CD4-positive, alpha-beta T cell treated with Interleukin-21 for 1 hour (primary cell): Measurements from ENCODE around the gene EDEM3.

Experiments used
- DNase-seq: peaks from one replicate; pipeline ENCODE4 v3.0.0-alpha.2; 2020

EDEM3 gene

GRCh38 chr1:184665360-184665759 lies 89.3 kb downstream of the EDEM3 start:
- DNase-seq = no peak

- DNase-seq = no peak
Measured at GRCh38 chr1:184664661-184665060, 90.0 kb downstream of the EDEM3 start.

- DNase-seq = peak; percentile 28
Measured at GRCh38 chr1:184664042-184664660, 90.5 kb downstream of the EDEM3 start.

DNA sequence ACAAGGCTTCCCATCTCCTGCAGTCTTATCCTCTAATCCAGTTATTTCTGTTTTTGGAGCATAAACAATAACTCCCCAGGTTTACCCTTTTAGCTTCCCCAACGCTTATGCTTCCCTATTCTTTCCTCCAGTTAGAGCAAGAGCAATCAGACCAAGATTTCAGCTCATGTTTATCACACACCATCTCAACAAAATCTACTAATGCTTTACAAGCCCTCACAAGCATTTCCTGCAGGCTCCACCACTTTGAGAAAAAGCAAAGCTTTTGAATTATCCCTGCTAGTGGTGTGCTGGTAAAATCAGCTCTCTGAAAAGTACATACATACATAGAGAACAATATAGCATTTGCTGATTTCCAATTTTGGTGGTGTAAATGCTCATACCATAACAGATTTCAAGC lies 92.9 kb downstream of the EDEM3 start:
- no peak for DNase-seq

DNA sequence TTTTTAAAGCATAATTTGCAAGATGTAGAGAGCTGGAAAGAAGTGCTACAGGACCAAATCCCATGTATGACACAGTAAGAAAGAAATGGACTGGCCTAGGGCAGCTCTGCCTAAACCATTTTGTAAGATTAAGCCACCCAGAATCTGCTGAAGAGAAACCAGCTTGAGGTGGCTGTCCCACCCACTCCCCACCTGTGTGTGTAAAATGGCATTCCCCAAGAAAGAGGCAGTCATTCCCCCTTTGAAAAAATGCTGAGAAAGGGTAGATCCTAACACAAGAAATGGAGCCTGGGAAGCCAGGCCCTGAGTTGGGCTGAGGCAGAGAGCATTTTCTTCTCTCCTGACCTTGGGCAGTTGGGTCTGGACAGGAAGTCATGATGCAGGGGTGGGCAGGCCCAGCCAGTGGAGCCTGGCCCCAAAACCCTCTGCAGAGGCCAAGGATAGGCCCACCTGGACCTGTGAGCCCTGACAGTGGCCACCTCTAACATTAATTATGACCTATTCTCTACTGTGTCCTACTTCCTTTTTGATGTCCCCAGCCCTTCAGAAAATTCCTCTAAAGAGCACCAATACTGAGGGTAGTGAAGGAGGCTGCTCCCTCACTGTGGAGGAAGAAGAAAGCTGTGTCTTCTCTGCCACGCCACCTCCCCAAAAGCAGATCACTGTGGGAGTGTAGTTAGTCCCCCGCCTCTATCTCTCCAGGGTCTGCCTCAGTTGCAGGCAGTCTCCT lies 94.0 kb downstream of the EDEM3 start:
- no peak for DNase-seq

GRCh38 chr1:184658055-184658454 lies 96.6 kb downstream of the EDEM3 start:
- no peak for DNase-seq

DNA sequence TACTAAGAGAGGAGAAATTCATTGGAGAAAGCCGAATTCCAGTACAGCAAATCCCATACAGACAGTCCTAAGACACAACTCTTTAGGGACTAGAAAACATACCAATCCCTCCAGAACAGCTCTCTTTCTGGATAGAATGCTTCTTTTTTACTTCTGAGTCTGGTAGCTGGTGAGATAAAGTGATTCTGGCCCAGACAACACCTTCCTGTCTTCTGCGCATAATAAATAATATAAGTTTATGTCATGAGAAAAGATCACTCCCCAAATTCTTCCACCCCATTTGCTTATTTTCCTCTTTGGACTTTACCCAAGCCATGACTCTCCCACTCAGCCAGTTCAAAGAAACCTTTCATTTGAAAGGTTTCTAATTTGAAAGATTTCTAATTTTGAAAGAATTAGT lies 98.4 kb downstream of the EDEM3 start:
- no peak for DNase-seq

- no peak for DNase-seq
Measured at GRCh38 chr1:184655185-184655584, 99.5 kb downstream of the EDEM3 start.

GRCh38 chr1:184650177-184650866 lies 104.3 kb downstream of the EDEM3 start:
- no peak for DNase-seq

GRCh38 chr1:184649451-184649888 lies 105.2 kb downstream of the EDEM3 start:
- DNase-seq = no peak

- no peak for DNase-seq
Measured at GRCh38 chr1:184648856-184649201, 105.8 kb downstream of the EDEM3 start.

DNA sequence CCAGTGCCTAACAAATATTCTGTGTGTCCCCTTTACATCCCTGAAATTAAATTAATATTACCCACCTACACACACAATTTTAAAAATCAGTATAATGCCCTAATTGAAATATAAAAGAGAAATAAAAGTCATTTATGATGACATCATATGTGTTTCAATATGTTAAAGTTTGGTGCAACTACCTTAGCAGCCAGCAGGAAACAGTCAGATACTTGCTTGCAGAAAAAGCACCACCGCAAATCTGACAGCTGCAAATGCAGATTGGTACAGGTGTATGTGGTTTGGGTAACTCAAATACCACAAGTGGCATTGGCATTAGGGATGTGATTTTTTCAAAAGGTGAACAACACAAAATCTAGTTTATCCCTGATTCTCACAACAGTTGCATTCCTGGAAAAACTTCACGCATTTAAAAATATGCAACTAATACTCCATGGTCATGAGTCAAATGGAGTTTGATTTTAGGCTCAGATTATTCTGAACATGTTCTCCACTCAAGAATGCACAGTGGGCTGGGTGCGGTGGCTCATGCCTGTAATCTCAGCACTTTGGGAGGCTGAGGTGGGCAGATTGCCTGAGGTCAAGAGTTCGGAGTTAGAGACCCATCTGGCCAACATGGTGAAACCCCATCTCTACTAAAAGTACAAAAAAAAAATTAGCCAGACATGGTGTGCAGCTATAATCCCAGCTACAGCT lies 106.3 kb downstream of the EDEM3 start:
- DNase-seq = no peak

DNA sequence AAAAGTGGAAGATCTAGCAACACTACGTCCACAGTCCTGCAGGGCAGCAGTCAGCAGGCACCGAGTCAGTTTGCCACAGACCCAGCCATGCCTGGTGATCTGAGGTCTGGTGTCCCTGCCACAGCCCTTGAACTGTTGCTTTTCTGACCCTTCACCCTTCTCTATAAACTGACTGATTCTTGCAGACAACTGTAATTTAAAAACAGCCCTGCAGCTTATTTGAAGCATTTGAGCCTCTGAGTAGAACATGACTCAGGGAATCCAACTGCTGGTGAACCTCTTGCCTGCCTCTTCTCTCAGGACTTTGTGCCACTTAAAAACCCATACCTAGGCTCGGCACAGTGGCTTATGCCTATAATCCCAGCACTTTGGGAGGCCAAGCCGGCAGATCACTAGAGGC lies 107.2 kb downstream of the EDEM3 start:
- no peak for DNase-seq

GRCh38 chr1:184646824-184647223 lies 107.8 kb downstream of the EDEM3 start:
- DNase-seq = no peak

- no peak for DNase-seq
Measured at GRCh38 chr1:184646178-184646701, 108.4 kb downstream of the EDEM3 start.

GRCh38 chr1:184644771-184645170 lies 109.9 kb downstream of the EDEM3 start:
- no peak for DNase-seq

GRCh38 chr1:184643661-184644060 lies 111.0 kb downstream of the EDEM3 start:
- DNase-seq = no peak

GRCh38 chr1:184641894-184642293 lies 112.8 kb downstream of the EDEM3 start:
- DNase-seq = no peak

GRCh38 chr1:184640505-184640904 lies 114.2 kb downstream of the EDEM3 start:
- no peak for DNase-seq
